ENCODE measurements around the gene PDGFC.

DNA sequence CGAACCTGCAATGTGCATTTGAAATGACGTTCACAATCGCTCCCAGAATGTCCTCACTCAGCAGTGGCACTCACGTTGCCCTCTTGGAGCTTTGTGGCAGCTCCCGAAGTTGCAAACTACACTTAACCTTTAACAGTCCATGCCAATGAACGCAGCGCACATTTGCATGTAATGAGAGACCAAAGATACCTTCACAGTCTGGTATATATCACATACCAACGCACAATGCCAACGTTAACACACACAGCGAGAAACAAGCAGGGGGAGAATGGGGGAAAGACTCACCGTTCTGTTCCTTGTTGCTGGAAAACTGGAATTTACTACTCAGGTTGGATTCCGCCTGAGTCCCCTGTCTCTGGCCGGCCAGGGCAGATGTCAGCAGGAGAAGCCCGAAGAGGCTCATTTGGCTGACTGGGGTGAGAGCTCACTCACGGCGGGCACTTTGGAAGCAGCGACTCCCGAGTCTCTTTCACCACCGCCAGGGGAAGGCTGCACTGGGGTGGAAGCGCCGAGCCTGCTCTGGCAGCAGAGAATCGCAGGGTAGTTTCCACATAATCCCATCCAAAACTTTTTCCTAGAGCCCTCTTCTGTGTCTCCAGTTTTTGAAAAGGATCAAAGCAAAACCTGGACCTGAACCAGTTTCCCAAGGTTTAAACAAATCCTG lies 966 bp downstream of the PDGFC start:
- TF ChIP-seq CTCF (IDR thresholded peaks at IDR 0.05) (peak; percentile 43 to 73 (median 48)), POLR2AphosphoS5 (IDR thresholded peaks at IDR 0.05) (peak in 3 of 4 donors; percentile 11 to 54 (median 38)), EP300 (IDR thresholded peaks at IDR 0.05) (no peak)
